ENCODE measurements around the gene LY6G5B. TPM values are rescaled to one million over a fixed set of nuclear protein-coding genes. Genes with fewer than 3 reads are reported as not detected.

LY6G5B gene
- total RNA-seq, 2 experiments from 2014 or later, result 12.3 to 28.7 TPM

DNA sequence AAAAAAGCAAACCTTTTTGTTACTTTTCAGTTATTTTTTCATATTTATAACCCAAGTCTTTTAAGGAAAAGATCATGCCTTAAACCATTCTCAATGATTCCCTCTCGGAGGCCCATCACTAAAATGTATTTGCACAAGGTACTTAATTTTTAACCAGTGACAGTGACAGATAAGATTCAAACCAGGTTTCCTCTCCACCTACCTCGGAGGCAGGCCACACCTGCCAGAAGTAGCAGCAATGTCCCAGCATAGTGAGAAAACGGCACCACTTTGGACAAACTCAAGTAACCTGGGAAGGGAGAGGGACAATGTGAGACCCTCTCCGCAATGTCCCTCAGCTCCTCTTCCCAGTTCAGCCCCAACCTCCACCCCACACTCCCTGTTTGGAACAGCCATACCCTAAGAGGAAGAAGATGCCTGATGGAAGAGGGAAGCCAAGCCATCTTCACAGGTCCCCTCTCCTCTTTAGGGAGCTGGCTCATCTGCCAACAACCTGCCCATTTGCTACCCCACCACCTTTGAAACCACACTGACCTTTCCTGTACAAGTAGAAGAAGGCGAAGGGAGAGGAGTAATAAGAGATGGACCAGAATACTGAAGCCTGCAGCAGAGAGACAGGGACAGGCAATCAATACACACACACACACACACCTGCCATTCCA is 31.1 kb downstream of the LY6G5B start:
- no peak overlapping the region for H2AFZ ChIP-seq (ENCODE audit: low read length)
- no peak overlapping the region for H3K27ac ChIP-seq (ENCODE audit: low read depth, low read length, poor library complexity, severe bottlenecking)
- CTCF ChIA-PET (ENCODE audit: unreplicated experiment), result no interaction called here
- TF ChIP-seq, protein P1, sequence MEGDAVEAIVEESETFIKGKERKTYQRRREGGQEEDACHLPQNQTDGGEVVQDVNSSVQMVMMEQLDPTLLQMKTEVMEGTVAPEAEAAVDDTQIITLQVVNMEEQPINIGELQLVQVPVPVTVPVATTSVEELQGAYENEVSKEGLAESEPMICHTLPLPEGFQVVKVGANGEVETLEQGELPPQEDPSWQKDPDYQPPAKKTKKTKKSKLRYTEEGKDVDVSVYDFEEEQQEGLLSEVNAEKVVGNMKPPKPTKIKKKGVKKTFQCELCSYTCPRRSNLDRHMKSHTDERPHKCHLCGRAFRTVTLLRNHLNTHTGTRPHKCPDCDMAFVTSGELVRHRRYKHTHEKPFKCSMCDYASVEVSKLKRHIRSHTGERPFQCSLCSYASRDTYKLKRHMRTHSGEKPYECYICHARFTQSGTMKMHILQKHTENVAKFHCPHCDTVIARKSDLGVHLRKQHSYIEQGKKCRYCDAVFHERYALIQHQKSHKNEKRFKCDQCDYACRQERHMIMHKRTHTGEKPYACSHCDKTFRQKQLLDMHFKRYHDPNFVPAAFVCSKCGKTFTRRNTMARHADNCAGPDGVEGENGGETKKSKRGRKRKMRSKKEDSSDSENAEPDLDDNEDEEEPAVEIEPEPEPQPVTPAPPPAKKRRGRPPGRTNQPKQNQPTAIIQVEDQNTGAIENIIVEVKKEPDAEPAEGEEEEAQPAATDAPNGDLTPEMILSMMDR (conservative IDR thresholded peaks at IDR 0.05; ENCODE audit: low read length), result no peak
- TF ChIP-seq EZH2phosphoT487 (IDR thresholded peaks at IDR 0.05; ENCODE audit: borderline replicate concordance, low read depth, low read length), result no peak
- H4K20me1 ChIP-seq (ENCODE audit: insufficient read depth, low read length), result no peaks in the 10 kb centered on the region
- H3K9me3 ChIP-seq (ENCODE audit: low read length), result no peaks in the 10 kb centered on the region
- BruUV-seq (replicated peaks), result no TSS peak
- DNase-seq (ENCODE audit: low spot score), result no peak
- POLR2A ChIA-PET, result interaction anchor here (1.2 kb wide), 1 partner anchor 86 kb away, joined by 3 read pairs; no protein-coding TSS in a partner anchor
- no peak overlapping the region for H3K4me3 ChIP-seq (ENCODE audit: low read depth, low read length, poor library complexity, severe bottlenecking)
- peak overlapping the region; percentile 98 for H3K4me2 ChIP-seq (ENCODE audit: low read length)
- H3K79me2 ChIP-seq (ENCODE audit: insufficient read depth, low read depth, low read length), result peaks cover 14% of the 10 kb centered on the region; the same call in 1 of the 2 replicates
- peaks cover 20% of the 10 kb centered on the region for H3K4me1 ChIP-seq (ENCODE audit: insufficient read depth, low read length, poor library complexity, severe bottlenecking)
- peaks cover 27% of the 10 kb centered on the region for H3K36me3 ChIP-seq (ENCODE audit: insufficient read depth, low read length)
- intact Hi-C loops (cut with micrococcal nuclease; ENCODE audit: unreplicated experiment), result loop anchor here (10.0 kb wide), 1 partner anchor 254 kb away; the partner anchor contains the start of genes NELFE and SKIC2
- H3K9me2 ChIP-seq (ENCODE audit: insufficient read depth, low read length), result no peaks in the 10 kb centered on the region

DNA sequence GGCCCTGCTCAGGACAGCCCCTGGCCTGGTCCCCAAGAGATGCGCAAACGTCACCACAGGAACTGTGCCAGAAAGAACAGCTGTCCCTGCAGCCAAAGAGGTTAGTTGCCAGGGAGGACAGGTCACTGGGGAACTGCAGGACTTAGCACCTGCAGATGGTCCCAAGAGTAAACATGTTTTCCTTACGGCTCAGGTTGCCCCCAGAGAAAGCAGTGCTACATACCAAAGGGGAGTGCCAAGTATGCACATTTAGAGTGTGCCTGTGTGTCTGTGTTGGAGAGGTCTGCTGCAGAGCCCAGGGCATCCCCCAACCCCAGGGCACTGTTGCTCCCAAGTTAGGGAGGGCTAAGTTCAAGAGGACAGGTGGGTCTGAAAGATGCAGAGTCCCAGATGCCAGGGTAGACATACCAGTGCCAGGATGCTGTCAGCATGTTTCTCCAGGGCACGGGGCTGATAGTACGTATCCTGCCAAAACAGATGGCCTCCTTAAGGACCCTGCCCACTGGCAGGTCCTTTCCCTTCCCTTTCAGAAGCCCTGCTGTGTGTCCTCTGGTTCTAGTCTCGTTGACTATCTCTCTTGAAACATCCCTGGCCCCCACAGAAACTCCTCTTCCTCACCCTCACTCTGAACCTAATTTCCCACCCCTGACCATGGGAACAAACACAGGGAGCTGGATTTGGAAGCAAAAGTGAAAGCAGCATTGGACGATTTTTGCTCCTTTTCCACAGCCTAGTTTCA is 32.1 kb downstream of the LY6G5B start:
- Histone ChIP-seq H2AFZ (ENCODE audit: low read length) (peak overlapping the region; percentile 88; the same call in 1 of the 2 replicates), H3K9me3 (ENCODE audit: low read length) (no peaks in the 10 kb centered on the region), H3K27ac (ENCODE audit: low read depth, low read length, poor library complexity, severe bottlenecking) (peak overlapping the region; percentile 74), H3K79me2 (ENCODE audit: insufficient read depth, low read depth, low read length) (peaks cover 14% of the 10 kb centered on the region; the same call in 1 of the 2 replicates), H3K9me2 (ENCODE audit: insufficient read depth, low read length) (no peaks in the 10 kb centered on the region), H3K36me3 (ENCODE audit: insufficient read depth, low read length) (peaks cover 18% of the 10 kb centered on the region), H3K4me2 (ENCODE audit: low read length) (peak overlapping the region; percentile 98), H3K4me1 (ENCODE audit: insufficient read depth, low read length, poor library complexity, severe bottlenecking) (peaks cover 20% of the 10 kb centered on the region), H3K4me3 (ENCODE audit: low read depth, low read length, poor library complexity, severe bottlenecking) (peak overlapping the region; percentile 78), H4K20me1 (ENCODE audit: insufficient read depth, low read length) (no peaks in the 10 kb centered on the region)
- POLR2A ChIA-PET, result interaction anchor here (0.6 kb wide), 1 partner anchor 70 kb away, joined by 3 read pairs; no protein-coding TSS in a partner anchor
- no peak for DNase-seq (ENCODE audit: low spot score)
- CTCF ChIA-PET (ENCODE audit: unreplicated experiment), result no interaction called here
- TF ChIP-seq, protein P1 (conservative IDR thresholded peaks at IDR 0.05; ENCODE audit: low read length), result no peak
- no peak for TF ChIP-seq EZH2phosphoT487 (IDR thresholded peaks at IDR 0.05; ENCODE audit: borderline replicate concordance, low read depth, low read length)
- BruUV-seq (replicated peaks), result no TSS peak
- intact Hi-C loops (cut with micrococcal nuclease; ENCODE audit: unreplicated experiment), result loop anchor here (2.0 to 10.0 kb wide), 3 partner anchors 25 to 253 kb away; partner anchors contain the start of genes NELFE and SKIC2
